ENCODE results near the gene RGS10.

The RGS10 gene

DNA sequence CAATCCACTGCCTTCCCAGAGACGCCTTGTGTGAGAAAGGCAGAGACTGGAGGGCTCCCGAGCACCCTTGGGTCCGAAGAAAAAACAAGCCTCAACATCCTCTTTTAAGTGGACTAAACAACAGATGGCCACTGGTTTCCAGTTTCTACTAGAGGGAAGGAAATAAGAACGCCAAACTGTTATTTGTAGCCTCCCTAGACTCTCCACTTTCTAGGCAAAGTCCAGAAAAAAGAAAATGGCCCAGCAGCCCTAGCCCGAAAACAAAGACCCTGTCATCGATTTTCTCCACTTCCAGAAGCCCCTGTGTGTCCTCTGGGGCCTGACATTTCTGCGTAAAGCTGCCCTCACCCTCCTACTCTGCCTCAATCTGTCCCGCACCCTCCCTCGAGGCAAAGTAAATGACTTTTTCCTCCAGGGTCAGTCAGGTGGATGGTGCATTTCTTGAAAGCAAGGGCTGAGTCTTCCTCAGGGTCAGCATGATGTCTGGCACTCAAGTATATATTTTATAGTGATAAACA lies 6.0 kb downstream of the RGS10 start:
- no peak overlapping the region for H3K4me3 ChIP-seq (ENCODE audit: low read length)
- H4K20me1 ChIP-seq (ENCODE audit: insufficient read depth, low read length) = no peaks in the 10 kb centered on the region
- no peak overlapping the region for H3K4me2 ChIP-seq (ENCODE audit: low read depth, low read length)
- H3K9me2 ChIP-seq (replicated peaks; ENCODE audit: insufficient read depth, low read length) = no peaks in the 10 kb centered on the region
- H3K9me3 ChIP-seq (replicated peaks; ENCODE audit: insufficient read depth, low read length) = no peaks in the 10 kb centered on the region
- no peaks in the 10 kb centered on the region for H3K27me3 ChIP-seq (replicated peaks; ENCODE audit: insufficient read depth, low read length)
- H2AFZ ChIP-seq (ENCODE audit: low read length) = no peak overlapping the region
- H3K9ac ChIP-seq (ENCODE audit: low read length) = no peak overlapping the region
- H3K27ac ChIP-seq (ENCODE audit: low read length) = no peak overlapping the region
- no peaks in the 10 kb centered on the region for H3K4me1 ChIP-seq (ENCODE audit: low read length)
- TF ChIP-seq CTCF (IDR thresholded peaks at IDR 0.05; ENCODE audit: low read length) = no peak
- no peak for TF ChIP-seq EZH2phosphoT487 (IDR thresholded peaks at IDR 0.05; ENCODE audit: low read length)
- TF ChIP-seq EZH2 (optimal IDR thresholded peaks at IDR 0.05; ENCODE audit: low read depth, low read length) = no peak
- no peaks in the 10 kb centered on the region for H3F3A ChIP-seq (ENCODE audit: insufficient read depth, low read length)
- peaks cover 3% of the 10 kb centered on the region; the same call in 1 of the 2 replicates for H3K79me2 ChIP-seq (ENCODE audit: low read length)
- no peaks in the 10 kb centered on the region for H3K36me3 ChIP-seq (replicated peaks; ENCODE audit: insufficient read depth, low read length)
- DNase-seq = no peak

GRCh38 chr10:119535837-119536507 lies 6.5 kb downstream of the RGS10 start:
- no peak for TF ChIP-seq EZH2phosphoT487 (IDR thresholded peaks at IDR 0.05; ENCODE audit: low read length)
- no peak for TF ChIP-seq EZH2 (optimal IDR thresholded peaks at IDR 0.05; ENCODE audit: low read depth, low read length)
- no peak for TF ChIP-seq CTCF (IDR thresholded peaks at IDR 0.05; ENCODE audit: low read length)
- Histone ChIP-seq H3K27me3 (replicated peaks; ENCODE audit: insufficient read depth, low read length) (no peaks in the 10 kb centered on the region), H3K4me1 (ENCODE audit: low read length) (no peaks in the 10 kb centered on the region), H3K9ac (ENCODE audit: low read length) (no peak overlapping the region), H3K36me3 (replicated peaks; ENCODE audit: insufficient read depth, low read length) (no peaks in the 10 kb centered on the region), H2AFZ (ENCODE audit: low read length) (no peak overlapping the region), H3K27ac (ENCODE audit: low read length) (no peak overlapping the region), H3K9me3 (replicated peaks; ENCODE audit: insufficient read depth, low read length) (no peaks in the 10 kb centered on the region), H3F3A (ENCODE audit: insufficient read depth, low read length) (no peaks in the 10 kb centered on the region), H4K20me1 (ENCODE audit: insufficient read depth, low read length) (no peaks in the 10 kb centered on the region), H3K9me2 (replicated peaks; ENCODE audit: insufficient read depth, low read length) (no peaks in the 10 kb centered on the region), H3K79me2 (ENCODE audit: low read length) (no peaks in the 10 kb centered on the region), H3K4me3 (ENCODE audit: low read length) (no peak overlapping the region), H3K4me2 (ENCODE audit: low read depth, low read length) (no peak overlapping the region)
- no peak for DNase-seq

DNA sequence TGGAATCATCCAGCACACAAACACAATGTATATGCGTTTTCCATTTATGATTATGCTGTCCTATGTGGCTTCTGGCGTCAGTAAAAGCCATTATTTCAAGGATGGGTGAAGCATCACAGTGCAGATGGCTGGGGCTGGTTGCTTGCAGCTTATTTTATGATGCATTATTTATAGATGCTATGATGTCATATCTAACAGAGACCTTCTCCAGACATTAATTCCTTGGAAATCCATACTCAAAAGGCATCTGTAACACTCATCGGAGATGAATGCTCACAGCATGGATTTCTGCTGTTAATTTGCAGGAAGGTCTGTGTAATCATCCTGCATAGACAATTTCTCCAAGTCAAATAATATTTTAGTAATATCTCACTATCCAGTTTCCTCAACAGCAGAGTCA lies 7.2 kb downstream of the RGS10 start:
- Histone ChIP-seq H3K4me3 (ENCODE audit: low read length) (no peak overlapping the region), H3K9me2 (replicated peaks; ENCODE audit: insufficient read depth, low read length) (no peaks in the 10 kb centered on the region), H3K4me2 (ENCODE audit: low read depth, low read length) (no peak overlapping the region), H3F3A (ENCODE audit: insufficient read depth, low read length) (no peaks in the 10 kb centered on the region), H3K79me2 (ENCODE audit: low read length) (no peaks in the 10 kb centered on the region), H3K36me3 (replicated peaks; ENCODE audit: insufficient read depth, low read length) (no peaks in the 10 kb centered on the region), H2AFZ (ENCODE audit: low read length) (no peak overlapping the region), H3K4me1 (ENCODE audit: low read length) (no peaks in the 10 kb centered on the region), H3K9ac (ENCODE audit: low read length) (no peak overlapping the region), H3K27me3 (replicated peaks; ENCODE audit: insufficient read depth, low read length) (no peaks in the 10 kb centered on the region), H3K27ac (ENCODE audit: low read length) (no peak overlapping the region), H4K20me1 (ENCODE audit: insufficient read depth, low read length) (no peaks in the 10 kb centered on the region), H3K9me3 (replicated peaks; ENCODE audit: insufficient read depth, low read length) (no peaks in the 10 kb centered on the region)
- DNase-seq = no peak
- TF ChIP-seq EZH2phosphoT487 (IDR thresholded peaks at IDR 0.05; ENCODE audit: low read length) (no peak), CTCF (IDR thresholded peaks at IDR 0.05; ENCODE audit: low read length) (no peak)

Measured in MM.1S (cell line).